K562 (cell line): Measurements from ENCODE around the gene TTLL3. TPM values are rescaled to one million over a fixed set of nuclear protein-coding genes. Genes with fewer than 3 reads are reported as not detected.

ENCODE experiments used
- ADNP ChIP-seq: fragments of 200-800 bp; sonication (Bioruptor generic); IDR thresholded peaks from 2 replicates; pipeline ENCODE4 v1.6.1; 2016; ENCODE audit warnings: missing genetic modification characterization, missing compliant biosample characterization
- ATF3 ChIP-seq, 2 experiments: fragments of 450-650 bp in 1 of 2; sonication (generic) in 1 of 2; formaldehyde crosslinking in 1 of 2; IDR thresholded peaks in 1 of 2; conservative IDR thresholded peaks in 1 of 2; 2 replicates each; pipeline versions ENCODE4 v1.6.1 to v1.8.1; 2016 to 2023; ENCODE audit warnings: mild to moderate bottlenecking in 2 of 2, moderate library complexity in 2 of 2, inconsistent platforms in 1 of 2, missing genetic modification reagents in 1 of 2
- CREB3L1 ChIP-seq: fragments of 450-650 bp; IDR thresholded peaks from 2 replicates; pipeline ENCODE4 v1.6.1; 2014; ENCODE audit warnings: low read depth, mild to moderate bottlenecking, moderate library complexity, borderline replicate concordance
- EP300 ChIP-seq: IDR thresholded peaks from 2 replicates; pipeline ENCODE4 v1.6.1; 2012; ENCODE audit warnings: low read length, improper control_type of control experiment
- FOS ChIP-seq: IDR thresholded peaks from 3 replicates; pipeline ENCODE4 v1.6.1; 2011; ENCODE audit not compliant: insufficient read length; ENCODE audit errors: extremely low read depth
- GABPA ChIP-seq: fragments of 200-800 bp; sonication (Bioruptor generic); conservative IDR thresholded peaks from 2 replicates; pipeline ENCODE4 v1.6.1; 2016; ENCODE audit warnings: low read depth, missing genetic modification characterization, missing compliant biosample characterization
- IFI16 ChIP-seq: fragments of 250-450 bp; sonication (Bioruptor Pico); IDR thresholded peaks from 2 replicates; pipeline ENCODE4 v2.1.2; 2022; ENCODE audit warnings: mild to moderate bottlenecking, inconsistent platforms
- KDM5B ChIP-seq: fragments of 200-600 bp; sonication (generic); IDR thresholded peaks from 2 replicates; pipeline ENCODE4 v1.6.1; 2012; ENCODE audit warnings: low read depth, mild to moderate bottlenecking, moderate library complexity, low read length, control low read depth, inconsistent platforms; ENCODE audit not compliant: insufficient replicate concordance
- NCOA4 ChIP-seq: fragments of 450-650 bp; IDR thresholded peaks from 2 replicates; pipeline ENCODE4 v1.6.1; 2018; ENCODE audit warnings: mild to moderate bottlenecking; ENCODE audit not compliant: partially characterized antibody
- NR0B1 ChIP-seq: fragments of 450-650 bp; IDR thresholded peaks from one replicate; pipeline ENCODE4 v1.6.1; 2018; ENCODE audit warnings: mild to moderate bottlenecking, moderate library complexity; ENCODE audit not compliant: partially characterized antibody
- POLR2A ChIP-seq: fragments of 450-650 bp; conservative IDR thresholded peaks from 2 replicates; pipeline ENCODE4 v1.6.1; 2016
- RFX7 ChIP-seq: fragments of 250-450 bp; sonication (Bioruptor Pico); IDR thresholded peaks from 2 replicates; pipeline ENCODE4 v1.5.1; 2021; ENCODE audit warnings: mild to moderate bottlenecking
- TAF15 ChIP-seq: fragments of 200-400 bp; formaldehyde crosslinking; IDR thresholded peaks from 2 replicates; pipeline ENCODE4 v1.6.1; 2017; ENCODE audit warnings: mild to moderate bottlenecking, low read depth, low read length, moderate library complexity
- TOE1 ChIP-seq, 2 experiments: fragments of 450-650 bp in 1 of 2; sonication (generic) in 1 of 2; formaldehyde crosslinking in 1 of 2; IDR thresholded peaks; 2 replicates each; pipeline versions ENCODE4 v1.7.1 to v1.8.0; 2016 to 2022; ENCODE audit warnings: borderline replicate concordance in 2 of 2, mild to moderate bottlenecking in 2 of 2, antibody characterized with exemption in 1 of 2, inconsistent platforms in 1 of 2, low read depth in 1 of 2, missing genetic modification reagents in 1 of 2, moderate library complexity in 1 of 2
- TRIM28 ChIP-seq: fragments of 450-650 bp; IDR thresholded peaks from 2 replicates; pipeline ENCODE4 v1.6.1; 2017
- U2AF1 ChIP-seq: fragments of 200-400 bp; formaldehyde crosslinking; optimal IDR thresholded peaks from 2 replicates; pipeline ENCODE3; 2017; ENCODE audit warnings: mild to moderate bottlenecking, low read depth, low read length, moderate library complexity
- ZBTB8A ChIP-seq: fragments of 450-650 bp; IDR thresholded peaks from 2 replicates; pipeline ENCODE4 v1.6.1; 2018; ENCODE audit warnings: mild to moderate bottlenecking, moderate library complexity; ENCODE audit not compliant: partially characterized antibody
- ZC3H4 ChIP-seq: sonication (generic); formaldehyde crosslinking; IDR thresholded peaks from 2 replicates; pipeline ENCODE4 v1.9.0; 2021; ENCODE audit warnings: missing genetic modification reagents, borderline replicate concordance
- ZFP36 ChIP-seq: fragments of 150-350 bp; IDR thresholded peaks from 2 replicates; pipeline ENCODE4 v1.6.1; 2018; ENCODE audit warnings: low read length, low read depth; ENCODE audit not compliant: partially characterized antibody
- ZNF75A ChIP-seq: fragments of 450-650 bp; formaldehyde crosslinking; IDR thresholded peaks from 2 replicates; pipeline ENCODE4 v1.4.0; 2020; ENCODE audit warnings: mild to moderate bottlenecking
- polyA plus RNA-seq, 8 experiments: library from polyadenylated mRNA; depleted of rRNA in 4 of 8; stranded (reverse) in 5 of 8; unstranded in 3 of 8; fragments of >200 nt; fragmentation: Nextera tagmentation in 2 of 8; fragmentation: Illumina TruSeq in 1 of 8; extraction: Ambion mirVana in 2 of 8; extraction: Trizol in 1 of 8; gene quantifications; 2 replicates each; pipeline versions ENCODE4 v1.2.1 to v1.2.3, GENCODE V29; 2011 to 2014; ENCODE audit warnings: inconsistent platforms in 1 of 8, missing spikeins in 1 of 8
- total RNA-seq, 7 experiments: library from RNA; depleted of rRNA in 6 of 7; stranded (reverse); fragments of >200 nt in 6 of 7; fragmentation: Illumina TruSeq in 2 of 7; extraction: Trizol in 2 of 7; gene quantifications; 2 replicates each; pipeline versions ENCODE4 v1.2.1 to v1.2.3, GENCODE V29; 2011 to 2021; ENCODE audit warnings: low replicate concordance in 1 of 7
- TF ChIP-seq, protein P1 (sequence below): fragments of 250-450 bp; sonication (Bioruptor Pico); IDR thresholded peaks from 2 replicates; pipeline ENCODE4 v1.5.1; 2021; ENCODE audit warnings: mild to moderate bottlenecking
- TF ChIP-seq, protein P2 (sequence below): sonication (generic); formaldehyde crosslinking; IDR thresholded peaks from 2 replicates; pipeline ENCODE4 v1.8.0; 2022; ENCODE audit warnings: missing genetic modification reagents, mild to moderate bottlenecking, borderline replicate concordance

Gene TTLL3
- total and polyA plus RNA-seq, 9 of the 15 experiments (the other 6 are each of a cell fraction or from before 2014, with no cell fraction given): 8.9 to 106 (median 33.2) TPM

GRCh38 chr3:9862391-9863057 is 52.5 kb downstream of the TTLL3 start (continued):
- TF ChIP-seq POLR2A (peak; percentile 77), RFX7 (CRISPR knock-in tag) (no peak), ZBTB8A (no peak), ZNF75A (CRISPR knock-in tag) (no peak), U2AF1 (peak; percentile 67), NCOA4 (no peak), TOE1 (IDR thresholded peaks at IDR 0.05; ENCODE audit: borderline replicate concordance) (peak; percentile 48; the same call in 1 of the 2 replicates), TOE1 (CRISPR knock-in tag; IDR thresholded peaks at IDR 0.05; ENCODE audit: borderline replicate concordance, low read depth) (no peak), FOS (no peak), IFI16 (CRISPR knock-in tag) (no peak), ADNP (tag) (no peak), KDM5B (peak; percentile 57), NR0B1 (no peak), TAF15 (no peak), ZFP36 (peak; percentile 56), TRIM28 (peak; percentile 50; the same call in 1 of the 2 replicates), ZC3H4 (CRISPR knock-in tag) (no peak; the same call in 1 of the 2 replicates), ATF3 (IDR thresholded peaks at IDR 0.05) (no peak), ATF3 (CRISPR knock-in tag; conservative IDR thresholded peaks at IDR 0.05) (no peak), GABPA (no peak), EP300 (no peak), CREB3L1 (no peak)
- TF ChIP-seq, protein P1, sequence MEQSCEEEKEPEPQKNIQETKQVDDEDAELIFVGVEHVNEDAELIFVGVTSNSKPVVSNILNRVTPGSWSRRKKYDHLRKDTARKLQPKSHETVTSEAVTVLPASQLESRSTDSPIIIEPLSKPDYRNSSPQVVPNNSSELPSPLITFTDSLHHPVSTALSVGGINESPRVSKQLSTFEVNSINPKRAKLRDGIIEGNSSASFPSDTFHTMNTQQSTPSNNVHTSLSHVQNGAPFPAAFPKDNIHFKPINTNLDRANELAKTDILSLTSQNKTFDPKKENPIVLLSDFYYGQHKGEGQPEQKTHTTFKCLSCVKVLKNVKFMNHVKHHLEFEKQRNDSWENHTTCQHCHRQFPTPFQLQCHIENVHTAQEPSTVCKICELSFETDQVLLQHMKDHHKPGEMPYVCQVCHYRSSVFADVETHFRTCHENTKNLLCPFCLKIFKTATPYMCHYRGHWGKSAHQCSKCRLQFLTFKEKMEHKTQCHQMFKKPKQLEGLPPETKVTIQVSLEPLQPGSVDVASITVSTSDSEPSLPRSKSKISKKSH (CRISPR knock-in tag): no peak
- TF ChIP-seq, protein P2, sequence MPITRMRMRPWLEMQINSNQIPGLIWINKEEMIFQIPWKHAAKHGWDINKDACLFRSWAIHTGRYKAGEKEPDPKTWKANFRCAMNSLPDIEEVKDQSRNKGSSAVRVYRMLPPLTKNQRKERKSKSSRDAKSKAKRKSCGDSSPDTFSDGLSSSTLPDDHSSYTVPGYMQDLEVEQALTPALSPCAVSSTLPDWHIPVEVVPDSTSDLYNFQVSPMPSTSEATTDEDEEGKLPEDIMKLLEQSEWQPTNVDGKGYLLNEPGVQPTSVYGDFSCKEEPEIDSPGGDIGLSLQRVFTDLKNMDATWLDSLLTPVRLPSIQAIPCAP (CRISPR knock-in tag): no peak
